K562 (cell line): ENCODE data around the gene FMN1.

Experiments used
- GTF2F1 ChIP-seq: IDR thresholded peaks from 2 replicates; pipeline ENCODE4 v1.6.1; 2011; ENCODE audit warnings: low read depth, low read length, improper control_type of control experiment
- POLR2AphosphoS2 ChIP-seq: IDR thresholded peaks from 2 replicates; pipeline ENCODE4 v1.6.1; 2012; ENCODE audit warnings: low read length, improper control_type of control experiment
- SIX5 ChIP-seq, 2 experiments: IDR thresholded peaks; 2 replicates each; pipeline ENCODE4 v1.6.1; 2011; ENCODE audit warnings: low read length in 2 of 2, borderline replicate concordance in 1 of 2, low read depth in 1 of 2, mild to moderate bottlenecking in 1 of 2, moderate library complexity in 1 of 2; ENCODE audit not compliant: insufficient read depth in 1 of 2
- SMARCA5 ChIP-seq: fragments of 450-650 bp; IDR thresholded peaks from 2 replicates; pipeline ENCODE4 v1.6.1; 2016

GRCh38 chr15:33074212-33074611, 120.3 kb downstream of the FMN1 start:
- TF ChIP-seq SMARCA5: no peak
- no peak for TF ChIP-seq GTF2F1
- TF ChIP-seq POLR2AphosphoS2: no peak
- no peak for TF ChIP-seq SIX5 (IDR thresholded peaks at IDR 0.05; ENCODE audit: borderline replicate concordance in 1 of 2, insufficient read depth in 1 of 2, low read depth in 1 of 2, low read length in 2 of 2)
